Astrocyte of the hippocampus (primary cell): ENCODE results near the gene PKN2.
"Not testable (repeated sequence)": the region's sequence is repeated elsewhere in the genome, so short reads cannot be mapped to it uniquely, and the experiment has no call there.

Experiments
- DNase-seq: peaks from one replicate; pipeline ENCODE4 v3.0.0; 2011; ENCODE audit warnings: low read depth, low spot score

Gene PKN2

GRCh38 chr1:88877911-88878310 is 193.8 kb downstream of the PKN2 start:
- DNase-seq = no peak

- no peak for DNase-seq
Observed at GRCh38 chr1:88878731-88879130, 194.7 kb downstream of the PKN2 start.

GRCh38 chr1:88880717-88881116 is 196.6 kb downstream of the PKN2 start:
- not testable (repeated sequence) for DNase-seq

DNA sequence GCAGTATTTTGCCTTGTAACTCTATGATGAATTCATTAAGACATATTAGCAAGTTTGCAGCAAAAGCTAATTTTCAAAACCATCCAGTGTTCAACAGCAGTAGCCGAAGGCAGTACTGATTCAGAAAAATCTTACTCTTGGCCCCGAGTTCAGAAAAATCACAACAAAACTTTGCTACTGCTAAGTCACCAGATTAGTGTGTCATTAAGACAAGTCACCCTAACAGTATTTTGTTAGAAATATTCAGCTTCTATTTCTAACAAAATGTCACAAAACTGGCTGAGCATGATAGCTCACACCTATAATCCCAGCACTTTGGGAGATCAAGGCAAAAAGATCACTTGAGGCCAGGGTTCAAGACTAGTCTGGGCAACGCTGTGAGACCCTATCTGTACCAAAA is 199.1 kb downstream of the PKN2 start:
- no peak for DNase-seq
